Stimulated activated CD4-positive, alpha-beta T cell treated with anti-CD3 and anti-CD28 coated beads, Interleukin-15, amount 100 ng/mL, for 24 hours (primary cell): Measurements from ENCODE around the gene GTF3C4.

ENCODE experiments used
- DNase-seq: peaks from one replicate; pipeline ENCODE4 v3.0.0-alpha.2; 2020

The GTF3C4 gene

DNA sequence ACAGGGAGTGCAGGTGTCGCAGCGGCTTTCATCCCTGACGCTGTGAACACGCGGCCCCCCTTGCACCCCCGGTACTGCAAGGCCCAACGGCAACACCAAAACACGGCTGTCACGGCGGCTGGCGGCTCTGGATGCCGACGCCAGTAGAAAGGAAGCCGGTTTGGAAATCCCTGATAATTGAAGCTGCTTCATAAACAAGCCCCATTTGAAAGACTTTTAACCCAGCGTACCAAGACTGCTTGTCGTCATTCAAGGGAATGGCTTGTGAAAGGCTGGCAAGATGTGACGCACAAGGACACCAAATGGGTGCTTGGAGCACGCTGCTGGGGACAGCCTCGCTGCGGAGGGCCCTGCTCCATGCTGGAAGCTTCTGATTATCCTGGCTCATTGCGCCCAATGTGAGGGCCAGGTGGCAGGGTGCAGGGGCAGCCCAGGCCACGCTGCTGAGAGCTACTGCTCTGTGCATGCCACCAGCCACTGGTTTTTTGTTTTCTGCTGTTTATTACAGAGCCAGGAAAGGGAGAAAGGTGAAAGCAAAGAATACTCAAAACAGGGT lies 63.1 kb downstream of the GTF3C4 start:
- no peak for DNase-seq

DNA sequence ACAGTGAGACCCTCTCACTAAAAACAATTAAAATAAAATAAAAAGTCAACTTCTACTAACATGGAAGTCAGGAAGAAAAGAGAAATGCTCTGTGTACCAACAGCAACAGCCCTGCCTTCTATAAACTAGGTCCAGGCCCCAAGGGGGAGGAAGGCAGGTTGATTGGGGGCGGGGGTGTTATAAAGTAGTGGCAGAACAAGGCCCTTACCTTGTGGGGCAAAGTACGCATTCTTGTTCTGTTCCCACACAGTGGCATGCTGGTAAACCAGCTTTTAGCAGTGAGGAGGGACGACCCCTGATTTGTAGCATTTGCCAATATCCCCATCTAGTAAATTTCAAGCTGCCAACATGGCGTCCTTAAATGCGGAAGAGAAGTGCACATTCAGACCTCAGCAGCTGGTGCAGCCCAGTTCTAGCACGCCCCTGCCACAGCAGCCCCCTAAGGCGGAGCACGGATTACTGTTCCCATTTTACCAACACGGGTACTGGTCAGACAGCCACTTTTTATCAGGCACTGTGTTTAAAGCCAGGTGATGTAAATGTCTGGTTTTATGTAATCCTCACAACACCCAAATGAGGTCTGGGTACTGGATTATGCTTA lies 69.5 kb downstream of the GTF3C4 start:
- DNase-seq: no peak

DNA sequence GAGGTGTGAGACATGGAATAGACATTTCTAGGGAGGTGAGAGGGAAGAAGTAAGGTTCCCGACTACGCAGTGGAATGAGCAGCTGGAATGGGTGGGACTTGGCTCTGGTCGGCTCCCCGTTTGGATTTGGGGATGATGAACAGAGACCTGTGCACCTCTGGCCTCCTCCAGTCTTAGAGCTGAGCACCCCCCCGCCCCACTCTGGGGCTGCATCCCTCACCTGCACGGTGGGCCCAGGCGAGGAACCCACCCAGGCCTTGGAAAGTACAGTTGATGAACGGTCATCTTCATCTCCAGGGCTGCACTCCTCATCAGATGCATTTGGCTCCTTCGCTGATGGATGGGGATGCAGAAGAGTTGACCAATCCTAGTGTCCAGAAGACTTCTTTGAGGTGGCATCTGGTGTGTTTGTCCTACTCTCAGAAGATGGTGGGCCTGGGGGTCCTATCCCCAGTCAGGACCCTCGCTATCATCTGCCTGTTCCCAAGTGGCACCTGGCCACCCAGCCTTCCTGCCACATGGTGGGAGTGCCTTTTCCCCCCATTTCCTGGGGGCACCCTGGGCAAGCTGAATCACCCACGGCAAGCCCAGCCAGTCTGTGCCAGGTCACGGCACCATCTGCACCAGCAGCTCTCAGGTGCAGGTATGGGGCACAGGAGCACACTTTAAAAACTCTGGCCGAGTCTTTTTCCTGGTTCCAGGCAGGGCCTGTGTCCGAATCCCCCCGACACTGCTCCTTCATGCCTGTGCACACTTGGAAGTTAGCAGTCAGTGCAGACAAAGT lies 70.5 kb downstream of the GTF3C4 start:
- no peak for DNase-seq

DNA sequence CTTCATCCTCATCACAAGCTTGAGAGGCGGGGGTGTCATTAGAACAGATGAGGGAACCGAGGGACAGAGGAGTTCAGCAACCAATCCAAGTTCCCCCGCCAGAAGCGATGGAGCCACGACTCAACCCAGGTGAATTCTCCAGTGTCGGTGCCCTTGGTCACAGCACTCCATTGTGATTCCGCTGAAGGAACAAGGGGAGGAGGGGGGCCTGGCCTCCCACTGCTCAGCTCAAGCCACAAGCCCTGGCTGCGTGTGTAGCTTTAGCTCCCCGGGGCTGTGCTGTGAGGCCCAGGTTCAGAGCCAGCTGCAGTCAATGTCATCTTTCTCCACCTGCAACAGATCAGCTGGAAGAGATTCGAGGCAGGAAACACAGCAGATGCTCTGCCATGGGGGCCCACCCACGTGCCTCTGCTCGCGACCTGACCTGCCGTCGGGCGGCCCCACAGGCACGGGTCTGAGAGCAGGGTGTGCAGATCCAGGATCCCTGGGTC lies 72.6 kb downstream of the GTF3C4 start:
- DNase-seq: no peak

DNA sequence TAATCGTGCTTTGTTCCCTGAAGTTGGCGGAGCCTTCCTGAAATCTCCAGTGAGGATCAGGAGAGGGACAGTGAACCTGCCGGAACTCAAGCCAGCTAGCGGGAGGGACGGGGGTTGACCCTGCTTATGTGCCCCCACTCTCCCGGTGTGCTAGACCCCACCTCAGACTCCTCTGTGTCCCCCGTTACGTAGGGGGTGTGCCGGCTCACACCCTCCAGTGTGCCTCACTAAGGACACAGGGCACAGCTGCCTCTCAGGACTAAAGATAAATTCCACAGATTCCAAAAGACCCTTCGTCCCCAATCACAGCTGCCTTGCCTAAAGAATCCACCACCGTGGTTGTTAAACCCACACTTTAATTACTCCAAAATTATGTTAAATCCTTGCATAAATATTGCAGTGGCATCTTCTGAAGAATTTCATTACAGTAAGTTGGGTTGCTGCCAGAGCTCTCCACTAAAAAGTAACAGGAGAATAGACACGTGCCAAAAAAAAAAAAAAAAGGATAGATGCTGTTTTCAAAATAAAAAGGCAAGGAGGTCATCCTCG lies 73.7 kb downstream of the GTF3C4 start:
- DNase-seq: no peak
